ENCODE data around the gene LRBA.

Gene LRBA

DNA sequence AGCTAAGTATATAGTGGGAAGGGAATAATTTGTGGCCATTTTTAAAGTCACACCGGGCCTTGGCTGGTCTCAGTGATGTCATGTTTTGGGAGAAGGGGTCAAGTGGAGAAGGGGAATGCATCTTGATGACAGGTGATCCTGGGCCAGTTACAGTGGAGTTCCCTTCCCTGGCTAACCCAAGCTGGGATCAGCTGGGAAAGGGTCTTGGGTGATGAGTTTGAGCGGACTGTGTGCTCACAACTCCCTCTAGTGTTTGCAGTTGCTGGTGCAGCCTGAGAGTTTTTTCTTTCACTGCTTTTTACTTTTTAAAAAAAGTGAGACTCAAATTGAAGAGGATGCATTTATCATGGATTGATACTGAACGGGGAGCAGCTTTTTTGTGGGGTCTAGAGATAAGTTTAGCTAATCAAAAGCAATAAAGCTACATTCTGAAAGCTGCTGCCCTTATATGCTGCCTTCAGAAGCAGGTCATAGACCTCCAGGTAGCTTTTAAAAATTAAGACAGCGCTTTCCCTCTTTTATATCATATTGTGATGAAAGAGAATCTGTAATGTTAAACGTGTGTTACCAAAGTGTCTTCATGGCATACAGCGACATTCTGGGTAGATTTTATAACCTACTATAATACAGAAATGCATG is 772.1 kb downstream of the LRBA start:
- peak; percentile 17 for DNase-seq (ENCODE audit: low spot score)

DNA sequence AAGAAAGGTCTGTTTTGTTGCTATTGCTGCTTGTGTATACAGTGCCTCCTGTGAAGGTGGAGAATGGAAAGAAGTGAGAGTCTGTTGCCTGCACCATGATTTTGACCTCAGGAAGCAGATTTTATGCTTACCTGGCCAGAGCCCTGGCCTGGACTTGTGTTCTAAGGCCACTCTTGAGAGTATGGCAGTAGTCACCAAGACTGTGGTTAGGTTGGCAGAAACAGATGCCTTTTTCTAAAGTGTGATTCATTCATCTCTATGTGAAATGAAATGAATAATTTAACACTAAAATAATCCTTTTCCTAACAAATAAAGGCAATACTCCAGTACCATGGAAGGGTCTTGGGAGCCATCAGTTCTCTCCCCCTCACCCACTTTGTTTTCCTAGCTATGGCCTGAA is 775.1 kb downstream of the LRBA start:
- DNase-seq (ENCODE audit: low spot score), result no peak

GRCh38 chr4:150238591-150238990 is 776.5 kb downstream of the LRBA start:
- DNase-seq (ENCODE audit: low spot score), result no peak

DNA sequence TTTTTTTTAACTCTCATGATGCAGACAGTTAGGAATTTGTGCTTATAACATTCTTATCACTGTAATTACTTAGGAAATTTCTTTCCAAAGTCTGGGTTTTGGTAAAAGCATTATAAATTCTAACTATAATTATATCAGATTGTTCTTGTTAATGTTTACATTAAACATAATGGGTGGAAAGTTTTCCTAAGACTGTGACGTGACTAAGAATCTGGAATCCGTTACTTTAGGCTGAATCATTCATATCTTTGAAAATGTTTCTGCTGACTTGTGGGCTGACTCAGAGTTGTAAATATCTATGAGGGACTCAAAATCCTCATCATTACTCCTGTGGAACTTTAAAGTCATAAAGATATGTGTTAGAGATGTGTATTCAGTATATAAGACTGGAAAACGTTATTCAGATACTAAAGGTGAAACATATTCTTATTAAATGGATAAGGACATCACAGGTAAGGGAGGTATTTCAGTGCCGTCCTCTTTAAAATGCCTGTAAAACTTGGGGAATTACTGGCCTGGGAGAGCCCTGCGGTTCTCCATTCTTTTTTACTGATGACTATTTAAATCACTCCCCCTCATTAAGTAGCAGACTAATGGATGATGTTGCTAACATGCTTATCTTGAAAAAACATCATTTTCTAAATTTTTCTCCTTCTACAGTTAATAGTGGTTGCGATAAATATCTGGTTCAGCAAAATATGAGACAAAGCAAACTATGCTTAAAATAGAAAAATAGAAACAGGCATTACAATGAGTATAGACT is 777.8 kb downstream of the LRBA start:
- no peak for DNase-seq (ENCODE audit: low spot score)

DNA sequence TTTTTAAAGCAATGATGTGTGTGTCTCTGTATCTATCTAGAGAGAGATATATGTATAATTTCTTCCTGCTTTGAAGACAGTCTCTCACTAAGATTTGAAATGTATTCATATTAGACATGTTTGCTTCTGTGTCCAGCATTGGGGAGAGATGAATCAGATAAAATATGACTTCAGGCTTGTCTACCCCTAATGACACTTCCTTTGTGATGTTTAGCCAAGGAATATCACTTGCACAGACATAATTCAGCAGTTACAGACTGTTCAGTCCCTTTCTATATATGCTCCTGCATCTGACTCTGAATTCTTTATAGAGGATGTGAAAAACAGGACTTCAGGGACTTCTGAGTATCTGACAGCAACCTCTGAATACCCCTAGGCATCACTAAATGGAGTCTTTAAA is 778.5 kb downstream of the LRBA start:
- DNase-seq (ENCODE audit: low spot score), result no peak

DNA sequence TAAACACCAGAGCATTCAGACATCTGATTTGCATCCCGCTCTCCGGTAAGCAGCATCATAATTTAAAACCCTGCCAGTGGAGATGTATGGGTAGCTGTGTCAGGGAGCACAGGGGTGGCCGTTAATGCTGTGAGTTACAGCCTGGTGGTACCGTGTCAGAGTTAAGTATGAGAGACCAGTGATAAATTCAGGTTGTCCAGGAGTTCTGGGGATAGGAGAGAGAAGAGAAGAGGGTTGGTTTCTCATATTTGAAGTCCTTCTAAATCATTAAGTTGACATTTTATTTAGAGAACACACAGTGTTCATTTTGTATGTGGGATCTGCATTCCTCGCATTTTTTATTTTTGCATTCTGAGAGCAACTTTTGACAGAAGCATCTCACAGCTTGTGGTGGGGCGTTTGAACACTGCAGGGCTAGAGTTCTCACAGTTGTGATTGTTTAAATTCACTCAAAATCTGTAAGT is 779.2 kb downstream of the LRBA start:
- no peak for DNase-seq (ENCODE audit: low spot score)

- no peak for DNase-seq (ENCODE audit: low spot score)
These were observed 779.8 kb downstream of the LRBA start for GRCh38 chr4:150235317-150235716.

DNA sequence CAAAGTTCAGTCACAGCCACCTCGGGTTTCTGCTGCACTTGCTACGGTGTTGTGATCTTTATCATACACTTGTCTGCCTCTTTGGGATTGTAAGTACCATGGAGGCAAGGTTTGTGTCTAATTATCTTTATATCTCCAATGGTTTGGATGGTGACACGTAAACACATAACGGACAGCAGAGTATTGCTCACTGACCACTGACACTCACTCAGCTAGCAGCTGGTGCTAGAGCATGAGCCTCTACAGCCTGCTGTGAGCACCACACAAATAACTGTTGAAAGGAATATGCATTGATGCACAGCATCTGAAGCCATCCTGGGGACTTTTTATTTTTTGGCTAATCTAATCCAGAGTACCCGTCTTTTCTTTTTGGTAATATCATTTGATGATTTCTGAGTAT is 780.8 kb downstream of the LRBA start:
- no peak for DNase-seq (ENCODE audit: low spot score)

GRCh38 chr4:150232029-150232428 is 783.1 kb downstream of the LRBA start:
- no peak for DNase-seq (ENCODE audit: low spot score)

DNA sequence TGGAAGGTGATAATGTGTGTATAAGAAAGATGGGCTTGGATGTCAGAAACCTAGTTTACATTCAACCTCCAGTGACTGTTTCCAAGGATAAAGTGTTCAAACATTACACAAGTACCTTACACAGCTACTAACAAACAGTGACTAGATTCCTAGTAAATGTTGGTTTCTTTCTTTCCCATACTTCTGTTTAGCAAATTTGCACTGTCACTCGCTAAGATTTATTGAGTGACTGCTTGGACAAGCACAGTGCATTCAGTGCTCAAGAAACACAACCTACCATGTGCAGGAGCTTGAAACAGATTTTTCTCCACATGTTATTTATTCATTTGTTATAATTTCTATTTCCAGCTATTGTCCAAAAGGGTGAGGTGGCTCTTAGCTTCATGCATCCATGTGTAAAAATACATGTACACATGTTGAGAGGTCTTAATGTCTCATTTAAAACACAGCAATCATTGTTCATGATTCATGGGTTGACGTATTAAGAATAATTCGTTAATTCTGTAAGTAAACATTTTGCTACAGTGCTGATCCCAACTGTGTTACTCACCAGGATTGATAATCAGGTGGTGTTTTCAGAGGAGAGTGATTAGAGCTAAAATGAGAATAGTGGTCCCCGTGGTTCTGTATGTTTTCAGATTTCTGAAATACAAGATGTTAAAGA is 783.8 kb downstream of the LRBA start:
- DNase-seq (ENCODE audit: low spot score), result no peak

GRCh38 chr4:150230561-150230960 is 784.5 kb downstream of the LRBA start:
- no peak for DNase-seq (ENCODE audit: low spot score)

DNA sequence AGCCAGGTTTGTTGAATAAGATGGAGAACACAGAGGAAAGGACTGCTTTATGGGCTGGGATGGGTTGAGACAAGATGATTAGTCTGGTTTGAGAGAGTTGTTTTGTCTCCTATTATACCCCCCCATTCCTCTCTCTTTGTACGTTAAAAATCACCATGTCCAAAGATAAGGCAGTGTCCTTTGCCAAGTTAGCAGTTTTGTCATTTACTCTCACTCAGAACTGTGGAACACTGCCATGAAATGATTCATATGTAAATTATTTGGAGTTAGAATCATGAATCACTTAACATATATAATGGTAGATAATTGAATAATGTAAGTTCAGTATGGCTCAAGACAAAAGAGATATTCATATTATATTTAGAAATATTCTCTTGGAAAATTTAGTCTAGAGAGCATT is 785.6 kb downstream of the LRBA start:
- no peak for DNase-seq (ENCODE audit: low spot score)

DNA sequence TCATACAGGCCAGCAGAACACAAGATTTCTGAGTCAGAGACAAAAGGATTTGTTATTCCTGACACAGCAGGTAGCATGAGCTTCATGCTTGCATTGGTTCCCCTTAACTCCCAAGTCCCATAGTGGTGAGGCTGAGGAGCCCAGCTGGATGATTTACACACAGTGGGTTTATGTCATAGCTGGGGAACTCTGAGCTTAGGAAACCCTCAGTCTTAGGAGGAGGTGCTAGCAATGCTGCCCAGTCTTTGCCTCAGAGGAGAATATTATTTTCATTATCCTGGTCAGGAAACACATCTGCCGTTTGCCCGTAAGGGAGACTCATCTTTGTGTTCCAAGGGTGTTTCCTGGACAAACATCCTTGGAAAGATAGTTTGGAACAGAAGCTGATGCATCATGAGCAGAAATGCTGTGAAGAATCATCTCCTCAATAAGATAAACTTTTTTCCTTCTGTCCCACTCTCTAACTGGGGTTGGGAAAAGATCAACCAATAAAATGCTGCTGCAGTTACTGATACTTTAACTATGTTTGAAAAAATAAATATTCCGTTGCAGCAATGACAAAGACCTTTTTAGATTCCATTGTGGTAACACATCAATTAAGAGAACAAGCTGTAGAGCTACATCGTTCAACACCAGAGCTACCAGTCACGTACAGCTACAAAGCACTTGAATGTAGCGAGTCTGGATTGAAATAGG is 790.0 kb downstream of the LRBA start:
- DNase-seq (ENCODE audit: low spot score), result no peak

- DNase-seq (ENCODE audit: low spot score), result no peak
These were observed 795.2 kb downstream of the LRBA start for GRCh38 chr4:150219841-150220240.

GRCh38 chr4:150218447-150218846 is 796.6 kb downstream of the LRBA start:
- no peak for DNase-seq (ENCODE audit: low spot score)

- DNase-seq (ENCODE audit: low spot score), result no peak
These were observed 797.3 kb downstream of the LRBA start for GRCh38 chr4:150217808-150218207.

- DNase-seq (ENCODE audit: low spot score), result no peak
These were observed 797.9 kb downstream of the LRBA start for GRCh38 chr4:150217192-150217591.

DNA sequence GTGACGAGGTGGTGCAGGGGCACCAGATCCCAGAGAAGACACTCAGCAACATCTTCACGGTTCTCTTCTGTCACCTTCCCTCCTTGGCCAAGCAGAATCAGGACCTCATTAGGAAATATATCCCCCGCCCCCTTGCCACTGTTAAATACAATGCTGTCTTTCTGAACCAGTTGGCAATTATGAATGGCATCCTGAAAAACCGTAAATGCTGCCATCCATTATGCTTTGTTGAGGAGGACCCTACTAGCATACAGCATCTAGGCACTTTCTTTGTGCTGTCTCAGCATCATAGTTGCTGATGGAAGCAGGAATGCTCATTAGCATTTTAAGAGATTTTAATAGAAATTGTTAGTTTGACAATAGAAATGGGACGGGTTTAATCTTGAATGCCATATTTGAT is 798.4 kb downstream of the LRBA start:
- no peak for DNase-seq (ENCODE audit: low spot score)

GRCh38 chr4:150215601-150216000 is 799.5 kb downstream of the LRBA start:
- no peak for DNase-seq (ENCODE audit: low spot score)

Measured in CD4-positive, alpha-beta T cell treated with Interleukin-2 at 100 ng/mL for 4 hours (primary cell).